ENCODE results near the gene CLK3. TPM values are rescaled to one million over a fixed set of nuclear protein-coding genes. Genes with fewer than 3 reads are reported as not detected.

Gene CLK3
- total and polyA plus RNA-seq, 2 donors (not counting 3 experiments of a cell fraction or from before 2014, with no cell fraction given), result 75.5 to 121 TPM

- Histone ChIP-seq H3K9ac (replicated peaks; ENCODE audit: extremely low read depth, insufficient read depth, low read length) (no peak overlapping the region), H3K36me3 (ENCODE audit: control insufficient read depth in 2 of 2, extremely low read depth in 1 of 2, insufficient read depth in 2 of 2, low read length in 2 of 2) (peaks cover 6 to 51% of the 10 kb centered on the region in 2 experiments), H3K9me3 (replicated peaks; ENCODE audit: control insufficient read depth, insufficient read depth, low read length) (no peaks in the 10 kb centered on the region), H3K4me3 (replicated peaks in 1 of 3; ENCODE audit: insufficient read depth in 1 of 3, low read depth in 1 of 3, low read length in 3 of 3) (no peak overlapping the region), H3K79me2 (ENCODE audit: control insufficient read depth, insufficient read depth, low read length) (no peaks in the 10 kb centered on the region), H3K4me1 (ENCODE audit: control insufficient read depth, extremely low read depth, insufficient read depth, low read length) (no peaks in the 10 kb centered on the region), H3K9me1 (replicated peaks; ENCODE audit: control insufficient read depth, extremely low read depth, insufficient read depth, low read length) (no peaks in the 10 kb centered on the region), H2AFZ (ENCODE audit: low read depth, low read length) (no peak overlapping the region), H3K27ac (ENCODE audit: insufficient read depth, low read depth, low read length) (no peak overlapping the region), H4K20me1 (replicated peaks; ENCODE audit: control insufficient read depth, extremely low read depth, insufficient read depth, low read length) (no peaks in the 10 kb centered on the region), H3K4me2 (ENCODE audit: insufficient read depth, low read length) (no peak overlapping the region), H3K27me3 (ENCODE audit: control insufficient read depth in 2 of 2, insufficient read depth in 2 of 2, low read length in 2 of 2) (no peaks in the 10 kb centered on the region)
- dilution Hi-C loops (cut with MboI; ENCODE audit: extremely low pct_ligation_motif_present, low sequenced_read_pairs) (loop anchor here (25.0 kb wide), 1 partner anchor 130 kb away; no protein-coding TSS in a partner anchor), intact Hi-C loops (cut with micrococcal nuclease) (loop anchor here (1.0 kb wide), 1 partner anchor 259 kb away; no protein-coding TSS in a partner anchor)
- no peak for TF ChIP-seq MYC (IDR thresholded peaks at IDR 0.05; ENCODE audit: low read depth, low read length)
- TF ChIP-seq, protein P1, sequence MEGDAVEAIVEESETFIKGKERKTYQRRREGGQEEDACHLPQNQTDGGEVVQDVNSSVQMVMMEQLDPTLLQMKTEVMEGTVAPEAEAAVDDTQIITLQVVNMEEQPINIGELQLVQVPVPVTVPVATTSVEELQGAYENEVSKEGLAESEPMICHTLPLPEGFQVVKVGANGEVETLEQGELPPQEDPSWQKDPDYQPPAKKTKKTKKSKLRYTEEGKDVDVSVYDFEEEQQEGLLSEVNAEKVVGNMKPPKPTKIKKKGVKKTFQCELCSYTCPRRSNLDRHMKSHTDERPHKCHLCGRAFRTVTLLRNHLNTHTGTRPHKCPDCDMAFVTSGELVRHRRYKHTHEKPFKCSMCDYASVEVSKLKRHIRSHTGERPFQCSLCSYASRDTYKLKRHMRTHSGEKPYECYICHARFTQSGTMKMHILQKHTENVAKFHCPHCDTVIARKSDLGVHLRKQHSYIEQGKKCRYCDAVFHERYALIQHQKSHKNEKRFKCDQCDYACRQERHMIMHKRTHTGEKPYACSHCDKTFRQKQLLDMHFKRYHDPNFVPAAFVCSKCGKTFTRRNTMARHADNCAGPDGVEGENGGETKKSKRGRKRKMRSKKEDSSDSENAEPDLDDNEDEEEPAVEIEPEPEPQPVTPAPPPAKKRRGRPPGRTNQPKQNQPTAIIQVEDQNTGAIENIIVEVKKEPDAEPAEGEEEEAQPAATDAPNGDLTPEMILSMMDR (IDR thresholded peaks at IDR 0.05; ENCODE audit: extremely low read depth in 1 of 2, insufficient read depth in 1 of 2, low read depth in 1 of 2, low read length in 2 of 2), result no peak
- TF ChIP-seq POLR2AphosphoS5 (IDR thresholded peaks at IDR 0.05; ENCODE audit: insufficient read depth, low read depth, low read length), result no peak
- TF ChIP-seq POLR2A (IDR thresholded peaks at IDR 0.05; ENCODE audit: low read depth, low read length), result no peak
- no peak for TF ChIP-seq GATA2 (IDR thresholded peaks at IDR 0.05; ENCODE audit: insufficient read depth, insufficient read length, low read depth, low read length)
- TF ChIP-seq JUN (IDR thresholded peaks at IDR 0.05; ENCODE audit: borderline replicate concordance, insufficient read depth, insufficient read length, low read depth), result no peak
- TF ChIP-seq EZH2 (IDR thresholded peaks at IDR 0.05; ENCODE audit: borderline replicate concordance, low read depth, low read length, severe bottlenecking), result no peak
- TF ChIP-seq MAX (IDR thresholded peaks at IDR 0.05; ENCODE audit: insufficient read depth, insufficient read length), result no peak
- no peak for TF ChIP-seq FOS (IDR thresholded peaks at IDR 0.05; ENCODE audit: borderline replicate concordance, insufficient read depth, low read length)
- FAIRE-seq (no peak), DNase-seq (ENCODE audit: low read depth, low spot score) (no peak)
- ChIA-PET CTCF (interaction anchor here (0.6 to 18.1 kb wide), 32 partner anchors 9 to 260 kb away, joined by 3 to 696 read pairs (median 4); partner anchors contain the start of genes CSK, CYP1A1 and EDC3), POLR2A (no interaction called here)
- BruUV-seq (replicated peaks), result no TSS peak
Observed at GRCh38 chr15:74632601-74633000, 17.0 kb downstream of the CLK3 start.

Measured in endothelial cell of umbilical vein (primary cell).